ENCODE data around the gene ANHX. TPM values are rescaled to one million over a fixed set of nuclear protein-coding genes. Genes with fewer than 3 reads are reported as not detected.

Gene ANHX
- total and polyA plus RNA-seq, 2 of the 8 experiments (the other 6 are each of a cell fraction or from before 2014, with no cell fraction given): not detected

- TF ChIP-seq HDAC2 (IDR thresholded peaks at IDR 0.05; ENCODE audit: borderline replicate concordance in 1 of 2, low read depth in 2 of 2, low read length in 2 of 2) (no peak), SP1 (IDR thresholded peaks at IDR 0.05; ENCODE audit: low read depth, low read length) (no peak), CBX8 (IDR thresholded peaks at IDR 0.05; ENCODE audit: borderline replicate concordance, low read depth, low read length) (no peak), RFX5 (IDR thresholded peaks at IDR 0.05; ENCODE audit: borderline replicate concordance, low read depth, low read length) (no peak), GABPA (IDR thresholded peaks at IDR 0.05; ENCODE audit: borderline replicate concordance, insufficient read depth, low read length) (no peak), EP300 (IDR thresholded peaks at IDR 0.05; ENCODE audit: borderline replicate concordance in 1 of 2, low read depth in 2 of 2, low read length in 2 of 2) (no peak)
Observed at GRCh38 chr12:133233993-133234564, 1.6 kb downstream of the ANHX start (continued).

Measured in H1 (cell line).